ENCODE measurements around the gene PALB2.
"Not testable (repeated sequence)": the region's sequence is repeated elsewhere in the genome, so short reads cannot be mapped to it uniquely, and the experiment has no call there.

The PALB2 gene

DNA sequence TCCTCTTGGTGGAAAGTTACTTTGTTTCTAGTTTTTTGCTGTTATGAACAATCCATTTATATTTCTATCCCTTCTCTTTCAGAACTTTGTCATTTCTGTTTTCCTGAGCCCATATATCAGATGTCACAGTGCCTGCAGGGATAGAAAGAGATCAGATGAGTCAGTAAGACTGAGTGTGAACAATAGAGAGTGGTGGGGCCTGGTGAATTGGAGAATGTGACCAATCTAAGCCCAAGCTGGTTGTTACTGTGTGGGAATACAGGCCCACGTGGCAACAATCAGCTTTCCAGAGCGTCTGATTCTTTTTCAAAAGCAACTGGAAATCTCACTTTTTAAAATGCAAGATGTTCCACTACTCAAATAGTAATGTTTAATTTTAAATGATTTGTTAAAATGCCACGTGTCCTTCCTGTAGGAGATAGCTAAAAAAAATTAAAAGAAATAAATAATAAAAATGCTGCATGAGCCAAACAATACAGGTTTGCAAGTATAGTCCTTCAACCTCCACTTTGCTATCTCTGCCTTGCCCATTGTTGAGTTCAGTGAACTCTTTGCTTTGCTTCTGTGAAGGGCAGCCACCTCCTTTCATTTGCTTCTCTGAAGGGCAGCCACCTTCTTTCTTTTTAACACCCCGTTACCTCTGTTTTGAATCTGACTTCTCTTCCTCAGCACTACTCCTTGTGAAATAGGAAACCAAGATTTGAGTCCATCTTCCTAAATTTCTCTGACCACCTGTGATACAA lies 9.7 kb upstream of the PALB2 start:
- Histone ChIP-seq H3K27ac (ENCODE audit: insufficient read depth, low read depth, low read length, poor library complexity, severe bottlenecking) (no peak overlapping the region), H3K27me3 (ENCODE audit: control insufficient read depth, insufficient read depth, low read length, poor library complexity, severe bottlenecking) (no peaks in the 10 kb centered on the region), H3K4me1 (ENCODE audit: control insufficient read depth, insufficient read depth, low read length) (no peaks in the 10 kb centered on the region), H3K9me3 (ENCODE audit: control insufficient read depth, low read length) (no peaks in the 10 kb centered on the region), H3K36me3 (ENCODE audit: control insufficient read depth, insufficient read depth, low read length) (peaks cover 12% of the 10 kb centered on the region), H3K4me3 (ENCODE audit: insufficient read depth, low read depth, low read length) (no peak overlapping the region)
- WGBS, 2 experiments = 86 to 91% methylated on average over 3 to 4 of the region's 4 CpGs

- Histone ChIP-seq H3K27ac (ENCODE audit: insufficient read depth, low read depth, low read length, poor library complexity, severe bottlenecking) (no peak overlapping the region), H3K9me3 (ENCODE audit: control insufficient read depth, low read length) (no peaks in the 10 kb centered on the region), H3K36me3 (ENCODE audit: control insufficient read depth, insufficient read depth, low read length) (peaks cover 21% of the 10 kb centered on the region), H3K27me3 (ENCODE audit: control insufficient read depth, insufficient read depth, low read length, poor library complexity, severe bottlenecking) (no peaks in the 10 kb centered on the region), H3K4me1 (ENCODE audit: control insufficient read depth, insufficient read depth, low read length) (no peaks in the 10 kb centered on the region), H3K4me3 (ENCODE audit: insufficient read depth, low read depth, low read length) (peak overlapping the region; percentile 78)
- WGBS, 2 experiments = 72 to 75% methylated on average over 14 of the region's 14 CpGs
Measured at GRCh38 chr16:23642246-23642774, 1.2 kb upstream of the PALB2 start.

- peaks cover 12% of the 10 kb centered on the region for H3K36me3 ChIP-seq (ENCODE audit: control insufficient read depth, insufficient read depth, low read length)
- peak overlapping the region; percentile 78 for H3K4me3 ChIP-seq (ENCODE audit: insufficient read depth, low read depth, low read length)
- no peaks in the 10 kb centered on the region for H3K27me3 ChIP-seq (ENCODE audit: control insufficient read depth, insufficient read depth, low read length, poor library complexity, severe bottlenecking)
- H3K4me1 ChIP-seq (ENCODE audit: control insufficient read depth, insufficient read depth, low read length) = no peaks in the 10 kb centered on the region
- WGBS, 2 experiments = 0 to 1% methylated on average over 2 to 4 of the region's 8 CpGs
- H3K27ac ChIP-seq (ENCODE audit: insufficient read depth, low read depth, low read length, poor library complexity, severe bottlenecking) = peak overlapping the region; percentile 72
- H3K9me3 ChIP-seq (ENCODE audit: control insufficient read depth, low read length) = no peaks in the 10 kb centered on the region
Measured at GRCh38 chr16:23640615-23640930, 537 bp downstream of the PALB2 start.

DNA sequence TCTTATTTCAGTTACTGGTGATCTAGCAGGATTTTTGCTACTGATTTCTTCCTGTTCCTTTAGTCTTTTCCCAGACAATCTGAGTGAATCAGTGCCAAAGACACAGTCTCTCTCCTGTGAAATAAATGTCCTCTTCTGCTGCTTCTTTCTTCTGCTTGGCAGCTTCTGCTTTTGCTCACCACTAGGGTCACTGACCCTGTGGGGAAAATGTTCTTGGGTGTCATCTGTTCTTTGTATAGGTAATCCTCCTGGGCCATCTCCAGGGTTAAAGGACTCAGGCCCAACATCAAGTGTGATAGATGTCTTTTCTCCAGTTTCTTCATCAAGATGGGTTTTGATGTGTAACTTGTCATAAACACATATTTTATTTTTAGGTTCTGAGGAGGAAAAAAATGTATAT lies 5.2 kb downstream of the PALB2 start:
- Histone ChIP-seq H3K4me1 (ENCODE audit: control insufficient read depth, insufficient read depth, low read length) (no peaks in the 10 kb centered on the region), H3K36me3 (ENCODE audit: control insufficient read depth, insufficient read depth, low read length) (peaks cover 10% of the 10 kb centered on the region), H3K27ac (ENCODE audit: insufficient read depth, low read depth, low read length, poor library complexity, severe bottlenecking) (no peak overlapping the region), H3K9me3 (ENCODE audit: control insufficient read depth, low read length) (no peaks in the 10 kb centered on the region), H3K4me3 (ENCODE audit: insufficient read depth, low read depth, low read length) (no peak overlapping the region), H3K27me3 (ENCODE audit: control insufficient read depth, insufficient read depth, low read length, poor library complexity, severe bottlenecking) (no peaks in the 10 kb centered on the region)

DNA sequence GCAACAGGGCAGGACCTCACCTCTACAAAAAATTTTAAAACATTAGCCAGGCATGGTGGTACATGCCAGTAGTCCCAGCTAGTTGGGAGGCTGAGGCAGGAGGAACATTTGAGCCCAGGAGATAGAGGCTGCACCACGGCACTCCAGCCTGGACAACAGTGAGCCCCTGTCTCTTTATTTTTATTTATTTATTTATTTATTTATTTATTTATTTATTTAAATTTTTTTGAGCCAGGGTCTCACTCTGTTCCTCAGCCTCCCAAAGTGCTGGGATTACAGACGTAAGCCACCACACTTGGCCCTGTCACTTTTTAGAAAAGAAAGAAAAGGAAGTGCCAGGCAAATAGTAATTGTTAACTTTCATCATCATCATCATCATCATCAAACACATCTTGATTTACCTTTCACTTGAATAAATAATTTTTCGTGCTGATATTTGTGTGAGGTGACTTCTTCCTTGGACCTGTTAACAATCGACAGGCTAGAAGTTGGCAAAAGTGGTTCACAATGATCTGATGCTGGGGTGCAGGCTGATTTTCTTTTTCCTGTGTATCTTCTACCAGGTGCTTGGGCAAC lies 6.6 kb downstream of the PALB2 start:
- H3K36me3 ChIP-seq (ENCODE audit: control insufficient read depth, insufficient read depth, low read length) = peaks cover 20% of the 10 kb centered on the region
- no peaks in the 10 kb centered on the region for H3K9me3 ChIP-seq (ENCODE audit: control insufficient read depth, low read length)
- 93 to 97% methylated on average over 3 of the region's 4 CpGs for WGBS, 2 experiments
- no peak overlapping the region for H3K27ac ChIP-seq (ENCODE audit: insufficient read depth, low read depth, low read length, poor library complexity, severe bottlenecking)
- no peak overlapping the region for H3K4me3 ChIP-seq (ENCODE audit: insufficient read depth, low read depth, low read length)
- H3K4me1 ChIP-seq (ENCODE audit: control insufficient read depth, insufficient read depth, low read length) = no peaks in the 10 kb centered on the region
- H3K27me3 ChIP-seq (ENCODE audit: control insufficient read depth, insufficient read depth, low read length, poor library complexity, severe bottlenecking) = no peaks in the 10 kb centered on the region

GRCh38 chr16:23631874-23632273 lies 9.2 kb downstream of the PALB2 start:
- H3K27me3 ChIP-seq (ENCODE audit: control insufficient read depth, insufficient read depth, low read length, poor library complexity, severe bottlenecking); H3K27ac ChIP-seq (ENCODE audit: insufficient read depth, low read depth, low read length, poor library complexity, severe bottlenecking); H3K4me1 ChIP-seq (ENCODE audit: control insufficient read depth, insufficient read depth, low read length); H3K4me3 ChIP-seq (ENCODE audit: insufficient read depth, low read depth, low read length); H3K9me3 ChIP-seq (ENCODE audit: control insufficient read depth, low read length): not testable (repeated sequence)
- WGBS, 2 experiments = 94 to 98% methylated on average over 3 of the region's 3 CpGs
- H3K36me3 ChIP-seq (ENCODE audit: control insufficient read depth, insufficient read depth, low read length) = peaks cover 33% of the 10 kb centered on the region

- no peaks in the 10 kb centered on the region for H3K27me3 ChIP-seq (ENCODE audit: control insufficient read depth, insufficient read depth, low read length, poor library complexity, severe bottlenecking)
- no peaks in the 10 kb centered on the region for H3K9me3 ChIP-seq (ENCODE audit: control insufficient read depth, low read length)
- no peaks in the 10 kb centered on the region for H3K4me1 ChIP-seq (ENCODE audit: control insufficient read depth, insufficient read depth, low read length)
- no peak overlapping the region for H3K4me3 ChIP-seq (ENCODE audit: insufficient read depth, low read depth, low read length)
- 94 to 96% methylated on average over 8 of the region's 8 CpGs for WGBS, 2 experiments
- H3K27ac ChIP-seq (ENCODE audit: insufficient read depth, low read depth, low read length, poor library complexity, severe bottlenecking) = no peak overlapping the region
- H3K36me3 ChIP-seq (ENCODE audit: control insufficient read depth, insufficient read depth, low read length) = peaks cover 41% of the 10 kb centered on the region
Measured at GRCh38 chr16:23629516-23629915, 11.6 kb downstream of the PALB2 start.

- peaks cover 46% of the 10 kb centered on the region for H3K36me3 ChIP-seq (ENCODE audit: control insufficient read depth, insufficient read depth, low read length)
- no peaks in the 10 kb centered on the region for H3K9me3 ChIP-seq (ENCODE audit: control insufficient read depth, low read length)
- no peaks in the 10 kb centered on the region for H3K27me3 ChIP-seq (ENCODE audit: control insufficient read depth, insufficient read depth, low read length, poor library complexity, severe bottlenecking)
- H3K4me3 ChIP-seq (ENCODE audit: insufficient read depth, low read depth, low read length) = no peak overlapping the region
- no peaks in the 10 kb centered on the region for H3K4me1 ChIP-seq (ENCODE audit: control insufficient read depth, insufficient read depth, low read length)
- no peak overlapping the region for H3K27ac ChIP-seq (ENCODE audit: insufficient read depth, low read depth, low read length, poor library complexity, severe bottlenecking)
Measured at GRCh38 chr16:23624092-23624491, 17.0 kb downstream of the PALB2 start.

DNA sequence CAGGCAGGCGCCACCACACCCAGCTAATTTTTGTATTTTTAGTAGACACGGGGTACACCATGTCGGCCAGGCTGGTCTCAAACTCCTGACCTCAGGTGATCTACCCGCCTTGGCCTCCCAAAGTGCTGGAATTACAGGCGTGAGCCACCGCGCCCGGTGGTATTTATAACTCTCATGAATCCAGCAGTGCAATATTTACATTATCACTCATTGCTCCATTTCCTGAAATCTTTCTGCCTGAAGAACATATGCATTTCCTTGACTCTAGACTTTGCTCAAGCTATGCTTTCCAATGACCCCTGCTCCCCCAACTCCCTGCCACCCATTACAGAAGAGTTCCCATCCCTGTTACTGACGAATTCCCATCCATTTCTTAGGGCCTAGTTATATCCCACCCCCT lies 25.3 kb downstream of the PALB2 start:
- Histone ChIP-seq H3K4me1 (ENCODE audit: control insufficient read depth, insufficient read depth, low read length) (no peaks in the 10 kb centered on the region), H3K4me3 (ENCODE audit: insufficient read depth, low read depth, low read length) (no peak overlapping the region), H3K9me3 (ENCODE audit: control insufficient read depth, low read length) (no peaks in the 10 kb centered on the region), H3K27me3 (ENCODE audit: control insufficient read depth, insufficient read depth, low read length, poor library complexity, severe bottlenecking) (no peaks in the 10 kb centered on the region), H3K27ac (ENCODE audit: insufficient read depth, low read depth, low read length, poor library complexity, severe bottlenecking) (no peak overlapping the region), H3K36me3 (ENCODE audit: control insufficient read depth, insufficient read depth, low read length) (peaks cover 28% of the 10 kb centered on the region)
- 93 to 95% methylated on average over 9 of the region's 9 CpGs for WGBS, 2 experiments

- no peaks in the 10 kb centered on the region for H3K9me3 ChIP-seq (ENCODE audit: control insufficient read depth, low read length)
- 93 to 97% methylated on average over 3 of the region's 3 CpGs for WGBS, 2 experiments
Measured at GRCh38 chr16:23611936-23612335, 29.2 kb downstream of the PALB2 start.

More at GRCh38 chr16:23611936-23612335, 29.2 kb downstream of the PALB2 start:
- Histone ChIP-seq H3K4me3 (ENCODE audit: insufficient read depth, low read depth, low read length) (no peak overlapping the region), H3K27me3 (ENCODE audit: control insufficient read depth, insufficient read depth, low read length, poor library complexity, severe bottlenecking) (no peaks in the 10 kb centered on the region), H3K27ac (ENCODE audit: insufficient read depth, low read depth, low read length, poor library complexity, severe bottlenecking) (no peak overlapping the region), H3K36me3 (ENCODE audit: control insufficient read depth, insufficient read depth, low read length) (peaks cover 16% of the 10 kb centered on the region), H3K4me1 (ENCODE audit: control insufficient read depth, insufficient read depth, low read length) (no peaks in the 10 kb centered on the region)
